UCSD-AML1 (cell line): ENCODE data around the gene RBP2.

Source experiments
- DNase-seq: peaks from one replicate; lab custom pipeline; 2025; ENCODE audit not compliant: unreplicated experiment; lab: John Stamatoyannopoulos, UW

RBP2 gene

GRCh38 chr3:139482206-139482605 lies 5.9 kb upstream of the RBP2 start:
- no peak for DNase-seq

- DNase-seq, result no peak
Measured at GRCh38 chr3:139481116-139481515, 4.8 kb upstream of the RBP2 start.

GRCh38 chr3:139480585-139480984 lies 4.3 kb upstream of the RBP2 start:
- DNase-seq, result no peak

GRCh38 chr3:139477710-139478640 lies 1.7 kb upstream of the RBP2 start:
- DNase-seq, result no peak

GRCh38 chr3:139473155-139473771 lies 3.1 kb downstream of the RBP2 start:
- no peak for DNase-seq

GRCh38 chr3:139472380-139473010 lies 3.8 kb downstream of the RBP2 start:
- DNase-seq, result no peak

GRCh38 chr3:139470199-139470598 lies 6.1 kb downstream of the RBP2 start:
- no peak for DNase-seq

GRCh38 chr3:139468399-139468798 lies 7.9 kb downstream of the RBP2 start:
- no peak for DNase-seq

- DNase-seq, result no peak
Measured at GRCh38 chr3:139466360-139466759, 10.0 kb downstream of the RBP2 start.

- DNase-seq, result no peak
Measured at GRCh38 chr3:139465636-139466035, 10.7 kb downstream of the RBP2 start.

- DNase-seq, result no peak
Measured at GRCh38 chr3:139463466-139463865, 12.8 kb downstream of the RBP2 start.

GRCh38 chr3:139460529-139460928 lies 15.8 kb downstream of the RBP2 start:
- DNase-seq, result no peak

GRCh38 chr3:139460076-139460475 lies 16.2 kb downstream of the RBP2 start:
- no peak for DNase-seq

GRCh38 chr3:139458348-139458747 lies 18.0 kb downstream of the RBP2 start:
- no peak for DNase-seq

GRCh38 chr3:139457066-139457465 lies 19.2 kb downstream of the RBP2 start:
- DNase-seq, result no peak

- no peak for DNase-seq
Measured at GRCh38 chr3:139456386-139456785, 19.9 kb downstream of the RBP2 start.

GRCh38 chr3:139455855-139456254 lies 20.5 kb downstream of the RBP2 start:
- DNase-seq, result no peak

GRCh38 chr3:139455206-139455605 lies 21.1 kb downstream of the RBP2 start:
- DNase-seq, result no peak

- DNase-seq, result no peak
Measured at GRCh38 chr3:139454346-139454745, 22.0 kb downstream of the RBP2 start.

GRCh38 chr3:139450159-139450558 lies 26.2 kb downstream of the RBP2 start:
- no peak for DNase-seq

GRCh38 chr3:139449566-139449965 lies 26.8 kb downstream of the RBP2 start:
- DNase-seq, result no peak

GRCh38 chr3:139448104-139448503 lies 28.2 kb downstream of the RBP2 start:
- DNase-seq, result no peak
